Left lung (tissue), 14 donors: ENCODE measurements around the gene MAP3K19. TPM values are rescaled to one million over a fixed set of nuclear protein-coding genes. Genes with fewer than 3 reads are reported as not detected.

ENCODE experiments used
- ATAC-seq: fragments of 200-7000 bp; cut with Tn5 transposase; one replicate; pipeline ENCODE4 v1.9.1; 2020; ENCODE audit warnings: moderate library complexity
- DNase-seq, 4 donors: peaks; one replicate each; pipeline ENCODE4 v3.0.0-alpha.2; 2013 to 2020
- H3K27ac ChIP-seq, 2 donors: fragments of 200-600 bp; sonication (generic) in 1 of 2; one replicate each; pipeline versions ENCODE4 v1.5.0 to v1.8.0; 2020 to 2021
- H3K27me3 ChIP-seq, 2 donors: fragments of 200-600 bp; sonication (generic) in 1 of 2; one replicate each; pipeline versions ENCODE4 v1.5.0 to v1.8.0; 2020 to 2021
- H3K36me3 ChIP-seq, 2 donors: fragments of 200-600 bp; sonication (generic) in 1 of 2; one replicate each; pipeline versions ENCODE4 v1.5.0 to v1.8.0; 2020 to 2021
- H3K4me1 ChIP-seq, 2 donors: fragments of 200-600 bp; one replicate each; pipeline ENCODE4 v1.8.0; 2021
- H3K4me3 ChIP-seq, 2 donors: fragments of 200-600 bp; sonication (generic) in 1 of 2; one replicate each; pipeline versions ENCODE4 v1.5.0 to v1.8.0; 2020 to 2021; ENCODE audit warnings: mild to moderate bottlenecking in 1 of 2
- H3K9me3 ChIP-seq, 2 donors: fragments of 200-600 bp; sonication (generic) in 1 of 2; one replicate each; pipeline versions ENCODE4 v1.5.0 to v1.8.0; 2020 to 2021
- intact Hi-C, 2 donors: fragments of 100-400 bp; cut with DNase I; formaldehyde crosslinking; loops; one replicate each; pipeline versions ENCODE4 v1.11.2 to v1.14.2; 2022
- long read RNA-seq, 12 donors: library from polyadenylated mRNA in 2 of 12; unstranded in 2 of 12; transcript quantifications; one replicate each; pipeline ENCODE4 v2.0.0 and lab custom pipeline, GENCODE V29; 2019 to 2026
- polyA plus RNA-seq, 6 donors: library from polyadenylated mRNA; unstranded; fragments of 120-200 nt; gene quantifications; one replicate each; pipeline ENCODE4 v1.2.1, GENCODE V29; 2013; ENCODE audit not compliant: insufficient read length in 6 of 6
- total RNA-seq, 2 donors: library from RNA; stranded (reverse); fragmentation: NEBNext Ultra II Directional; extraction: Animal tissue kit (Norgen Biotek cat#: 25700); gene quantifications; one replicate each; pipeline ENCODE4 v1.2.1, GENCODE V29; 2021
- TF ChIP-seq, protein P1 (sequence below), 2 donors: fragments of 200-600 bp; sonication (generic) in 1 of 2; IDR thresholded peaks; one replicate each; pipeline versions ENCODE4 v1.5.0 to v1.8.0; 2021; ENCODE audit warnings: antibody characterized with exemption in 2 of 2
- donor health status: DM: no; HTN: yes; CAD: no.
- donor health status: DM: no; HTN: no; CAD: no.

Gene MAP3K19, protein sequence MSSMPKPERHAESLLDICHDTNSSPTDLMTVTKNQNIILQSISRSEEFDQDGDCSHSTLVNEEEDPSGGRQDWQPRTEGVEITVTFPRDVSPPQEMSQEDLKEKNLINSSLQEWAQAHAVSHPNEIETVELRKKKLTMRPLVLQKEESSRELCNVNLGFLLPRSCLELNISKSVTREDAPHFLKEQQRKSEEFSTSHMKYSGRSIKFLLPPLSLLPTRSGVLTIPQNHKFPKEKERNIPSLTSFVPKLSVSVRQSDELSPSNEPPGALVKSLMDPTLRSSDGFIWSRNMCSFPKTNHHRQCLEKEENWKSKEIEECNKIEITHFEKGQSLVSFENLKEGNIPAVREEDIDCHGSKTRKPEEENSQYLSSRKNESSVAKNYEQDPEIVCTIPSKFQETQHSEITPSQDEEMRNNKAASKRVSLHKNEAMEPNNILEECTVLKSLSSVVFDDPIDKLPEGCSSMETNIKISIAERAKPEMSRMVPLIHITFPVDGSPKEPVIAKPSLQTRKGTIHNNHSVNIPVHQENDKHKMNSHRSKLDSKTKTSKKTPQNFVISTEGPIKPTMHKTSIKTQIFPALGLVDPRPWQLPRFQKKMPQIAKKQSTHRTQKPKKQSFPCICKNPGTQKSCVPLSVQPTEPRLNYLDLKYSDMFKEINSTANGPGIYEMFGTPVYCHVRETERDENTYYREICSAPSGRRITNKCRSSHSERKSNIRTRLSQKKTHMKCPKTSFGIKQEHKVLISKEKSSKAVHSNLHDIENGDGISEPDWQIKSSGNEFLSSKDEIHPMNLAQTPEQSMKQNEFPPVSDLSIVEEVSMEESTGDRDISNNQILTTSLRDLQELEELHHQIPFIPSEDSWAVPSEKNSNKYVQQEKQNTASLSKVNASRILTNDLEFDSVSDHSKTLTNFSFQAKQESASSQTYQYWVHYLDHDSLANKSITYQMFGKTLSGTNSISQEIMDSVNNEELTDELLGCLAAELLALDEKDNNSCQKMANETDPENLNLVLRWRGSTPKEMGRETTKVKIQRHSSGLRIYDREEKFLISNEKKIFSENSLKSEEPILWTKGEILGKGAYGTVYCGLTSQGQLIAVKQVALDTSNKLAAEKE (N-terminal part only)
- 1 to 10 TPM in 1 of 2 donors, not detected in 1; 2.1 TPM for total RNA-seq
- polyA plus RNA-seq, result 1 to 10 TPM in 5 of 6 donors, under 1 TPM in 1; 0.79 to 4.8 (median 3.3) TPM
- long read RNA-seq, donor 1, result 0 reads
- long read RNA-seq, donor 2, partial matches to known transcripts, result 17 of 22 reads
- long read RNA-seq, donor 2, other reads (novel, unspliced or antisense), result 5 of 22 reads
- long read RNA-seq, donor 3, partial matches to known transcripts, result 5 of 5 reads
- long read RNA-seq, donor 3, other reads (novel, unspliced or antisense), result 0 of 5 reads
- long read RNA-seq, donor 4, result 0 reads
- long read RNA-seq, donor 5, result 0 reads
- long read RNA-seq, donor 6, result 0 reads
- long read RNA-seq, donor 7, result 0 reads
- long read RNA-seq, donor 8, partial matches to known transcripts, result 28 of 28 reads
- long read RNA-seq, donor 8, other reads (novel, unspliced or antisense), result 0 of 28 reads
- long read RNA-seq, donor 9, result 0 reads
- long read RNA-seq, donor 10, result 0 reads
- long read RNA-seq, donor 11, partial matches to known transcripts, result 0 of 1 reads
- long read RNA-seq, donor 11, other reads (novel, unspliced or antisense), result 0 of 1 reads
- long read RNA-seq, donor 12, partial matches to known transcripts, result 0 of 1 reads
- long read RNA-seq, donor 12, other reads (novel, unspliced or antisense), result 0 of 1 reads

DNA sequence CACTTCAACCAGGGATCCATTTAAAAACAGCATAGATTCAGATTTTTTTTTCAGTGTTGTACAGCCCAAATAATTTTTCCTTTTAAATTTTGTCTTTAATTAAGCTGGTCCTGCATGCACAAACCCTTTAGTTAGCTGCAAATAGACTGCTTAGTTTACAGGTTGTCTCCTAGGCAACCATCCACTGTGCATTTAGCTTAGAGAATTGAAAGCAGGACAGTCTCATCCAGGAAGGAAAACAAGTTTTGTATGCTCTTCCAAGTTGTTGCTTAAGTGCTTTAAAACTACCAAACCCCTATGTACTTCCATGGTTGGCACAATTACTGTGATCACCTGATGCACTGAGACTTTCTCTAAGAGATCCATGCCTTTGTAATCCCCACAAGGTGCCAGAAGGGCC lies at the start of gene MAP3K19:
Gene MAP3K19 (minus strand): TSS at position 148 of the 400 bp plus-strand sequence. CDS start 22,800 bp downstream, outside the sequence.
- TF ChIP-seq, protein P1, sequence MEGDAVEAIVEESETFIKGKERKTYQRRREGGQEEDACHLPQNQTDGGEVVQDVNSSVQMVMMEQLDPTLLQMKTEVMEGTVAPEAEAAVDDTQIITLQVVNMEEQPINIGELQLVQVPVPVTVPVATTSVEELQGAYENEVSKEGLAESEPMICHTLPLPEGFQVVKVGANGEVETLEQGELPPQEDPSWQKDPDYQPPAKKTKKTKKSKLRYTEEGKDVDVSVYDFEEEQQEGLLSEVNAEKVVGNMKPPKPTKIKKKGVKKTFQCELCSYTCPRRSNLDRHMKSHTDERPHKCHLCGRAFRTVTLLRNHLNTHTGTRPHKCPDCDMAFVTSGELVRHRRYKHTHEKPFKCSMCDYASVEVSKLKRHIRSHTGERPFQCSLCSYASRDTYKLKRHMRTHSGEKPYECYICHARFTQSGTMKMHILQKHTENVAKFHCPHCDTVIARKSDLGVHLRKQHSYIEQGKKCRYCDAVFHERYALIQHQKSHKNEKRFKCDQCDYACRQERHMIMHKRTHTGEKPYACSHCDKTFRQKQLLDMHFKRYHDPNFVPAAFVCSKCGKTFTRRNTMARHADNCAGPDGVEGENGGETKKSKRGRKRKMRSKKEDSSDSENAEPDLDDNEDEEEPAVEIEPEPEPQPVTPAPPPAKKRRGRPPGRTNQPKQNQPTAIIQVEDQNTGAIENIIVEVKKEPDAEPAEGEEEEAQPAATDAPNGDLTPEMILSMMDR (IDR thresholded peaks at IDR 0.05), result no peak
- intact Hi-C loops, result no loop called here
- H3K4me1 ChIP-seq, result peaks cover 0 to 3% of the 10 kb centered on the region in 2 donors
- H3K4me3 ChIP-seq, result no peak within 1 kb of the TSS
- no peaks in the 10 kb centered on the region for H3K36me3 ChIP-seq
- no peak for ATAC-seq
- no peaks in the 10 kb centered on the region for H3K9me3 ChIP-seq
- no peak within 1 kb of the TSS for H3K27ac ChIP-seq
- H3K27me3 ChIP-seq, result peaks cover 0 to 4% of the 10 kb centered on the region in 2 donors
- no peak for DNase-seq

DNA sequence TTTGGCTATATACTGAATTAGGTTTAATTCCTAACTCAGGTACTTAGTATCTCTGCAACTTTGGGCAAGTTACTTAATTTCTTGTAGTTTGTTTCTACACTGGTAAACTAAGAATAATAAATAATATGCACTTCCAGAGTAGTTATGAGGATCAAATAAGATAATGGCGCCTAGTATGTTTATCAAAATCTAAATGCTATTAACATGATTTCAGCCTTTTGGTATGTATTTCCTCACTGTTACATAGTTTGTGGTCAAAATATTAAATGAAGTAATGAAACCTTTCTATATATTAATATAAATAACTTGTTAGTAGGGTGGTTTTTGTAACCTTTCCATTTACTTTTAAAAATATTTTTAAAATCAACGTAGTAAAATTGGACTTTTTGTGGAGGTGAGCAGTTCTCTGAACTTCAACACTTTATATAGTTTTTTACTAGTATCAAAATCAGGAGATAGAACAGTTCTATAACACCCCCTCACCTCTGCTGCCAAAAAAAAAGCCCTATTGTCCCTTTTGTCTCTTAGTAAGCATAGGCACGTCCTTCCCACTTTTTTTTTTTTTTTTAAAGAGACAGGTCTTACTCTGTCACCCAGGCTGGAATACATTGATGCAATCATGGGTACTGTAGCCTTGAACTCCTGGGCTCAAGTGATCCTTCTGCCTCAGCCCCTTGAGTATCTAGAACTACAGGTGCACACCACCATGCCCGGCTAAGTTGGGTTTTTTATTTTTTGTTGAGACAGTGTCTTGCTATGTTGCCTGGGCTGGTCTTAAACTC lies 49.6 kb upstream of the MAP3K19 start:
- ATAC-seq, result no peak
- no peaks in the 10 kb centered on the region for H3K4me1 ChIP-seq
- no peak overlapping the region for H3K4me3 ChIP-seq
- intact Hi-C loops, result no loop called here
- H3K9me3 ChIP-seq, result no peaks in the 10 kb centered on the region
- DNase-seq, result no peak
- no peaks in the 10 kb centered on the region for H3K27me3 ChIP-seq
- TF ChIP-seq, protein P1 (IDR thresholded peaks at IDR 0.05), result no peak
- peaks cover 0 to 32% of the 10 kb centered on the region in 2 donors for H3K36me3 ChIP-seq
- H3K27ac ChIP-seq, result no peak overlapping the region

DNA sequence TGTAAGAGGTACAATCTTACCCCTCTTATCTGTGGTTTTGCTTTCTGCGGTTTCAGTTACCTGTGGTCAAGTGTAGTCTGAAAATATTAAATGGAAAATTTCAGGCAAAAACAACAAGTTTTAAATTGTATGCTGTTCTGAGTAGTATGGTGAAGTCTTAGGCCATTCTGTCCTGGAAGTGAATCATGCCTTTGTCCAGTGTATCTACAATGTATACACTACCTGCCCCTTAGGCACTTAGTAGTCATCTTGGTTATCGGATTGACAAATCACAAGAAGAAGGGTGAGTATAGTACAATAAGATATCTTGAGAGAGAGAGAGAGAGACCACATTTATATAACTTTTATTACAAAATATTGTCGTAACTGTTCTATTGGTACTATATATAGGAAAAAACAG lies 48.3 kb upstream of the MAP3K19 start:
- intact Hi-C loops, result no loop called here

More for the DNA sequence above, 48.3 kb upstream of the MAP3K19 start:
- Histone ChIP-seq H3K36me3 (peaks cover 0 to 31% of the 10 kb centered on the region in 2 donors), H3K27me3 (no peaks in the 10 kb centered on the region), H3K9me3 (no peaks in the 10 kb centered on the region), H3K27ac (no peak overlapping the region), H3K4me3 (no peak overlapping the region), H3K4me1 (no peaks in the 10 kb centered on the region)
- TF ChIP-seq, protein P1 (IDR thresholded peaks at IDR 0.05), result no peak
- DNase-seq, result no peak
- ATAC-seq, result no peak
